ENCODE data around the gene PCNT. TPM values are rescaled to one million over a fixed set of nuclear protein-coding genes. Genes with fewer than 3 reads are reported as not detected.

The PCNT gene
- total RNA-seq, 2 experiments from 2014 or later, result 46.2 to 46.6 TPM

GRCh38 chr21:46412521-46413364 lies 88.8 kb downstream of the PCNT start:
- no peak for TF ChIP-seq CTCF (IDR thresholded peaks at IDR 0.05)
- no peak overlapping the region for H3K4me3 Mint-ChIP-seq
- POLR2A ChIA-PET, result interaction anchor here (0.7 kb wide), 1 partner anchor 418 kb away, joined by 3 read pairs; no protein-coding TSS in a partner anchor
- H3K9me3 Mint-ChIP-seq, result no peaks in the 10 kb centered on the region
- intact Hi-C loops (cut with micrococcal nuclease), result no loop called here
- peaks cover 18% of the 10 kb centered on the region for H3K36me3 Mint-ChIP-seq (ENCODE audit: low read depth)
- ATAC-seq (no peak), DNase-seq (no peak)
- H3K27me3 Mint-ChIP-seq, result no peaks in the 10 kb centered on the region
- H3K27ac Mint-ChIP-seq, result no peak overlapping the region
- no peaks in the 10 kb centered on the region for H3K4me1 Mint-ChIP-seq (ENCODE audit: low read depth)
- CTCF ChIA-PET, result interaction anchor here (0.9 to 1.3 kb wide), 2 partner anchors 11 to 13 kb away, joined by 3 to 4 read pairs; no protein-coding TSS in a partner anchor

DNA sequence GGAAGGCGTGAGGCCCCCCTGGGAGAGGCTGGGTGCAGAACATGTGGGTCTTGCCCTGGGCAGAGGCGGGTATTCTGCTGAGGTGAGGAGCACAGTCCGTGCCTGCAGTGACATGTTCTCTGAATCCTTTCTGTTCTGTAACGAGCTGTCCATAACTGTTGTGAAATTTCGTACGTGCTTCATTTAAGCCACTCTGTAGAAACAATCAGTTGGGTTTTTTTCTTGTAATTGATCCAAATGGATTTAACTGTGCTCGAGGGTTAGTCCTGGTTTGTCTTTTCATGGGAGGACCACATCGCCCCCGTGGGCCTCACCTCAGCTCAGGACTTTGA lies 89.4 kb downstream of the PCNT start:
- TF ChIP-seq CTCF (IDR thresholded peaks at IDR 0.05), result no peak
- H3K27me3 Mint-ChIP-seq, result no peaks in the 10 kb centered on the region
- no peaks in the 10 kb centered on the region for H3K9me3 Mint-ChIP-seq
- CTCF ChIA-PET, result interaction anchor here (1.3 kb wide), 1 partner anchor 11 kb away, joined by 4 read pairs; no protein-coding TSS in a partner anchor
- no peak overlapping the region for H3K27ac Mint-ChIP-seq
- ATAC-seq, result no peak
- no peak overlapping the region for H3K4me3 Mint-ChIP-seq
- intact Hi-C loops (cut with micrococcal nuclease), result no loop called here
- peaks cover 19% of the 10 kb centered on the region for H3K36me3 Mint-ChIP-seq (ENCODE audit: low read depth)
- no peaks in the 10 kb centered on the region for H3K4me1 Mint-ChIP-seq (ENCODE audit: low read depth)
- no peak for DNase-seq
- POLR2A ChIA-PET, result interaction anchor here (0.7 kb wide), 1 partner anchor 419 kb away, joined by 3 read pairs; no protein-coding TSS in a partner anchor

- Mint-ChIP-seq H3K36me3 (ENCODE audit: low read depth) (peaks cover 25% of the 10 kb centered on the region), H3K4me3 (no peak overlapping the region), H3K4me1 (ENCODE audit: low read depth) (no peaks in the 10 kb centered on the region), H3K27me3 (no peaks in the 10 kb centered on the region), H3K9me3 (no peaks in the 10 kb centered on the region), H3K27ac (no peak overlapping the region)
- ATAC-seq, result no peak
- no peak for DNase-seq
- ChIA-PET POLR2A (no interaction called here), CTCF (no interaction called here)
- no peak for TF ChIP-seq CTCF (IDR thresholded peaks at IDR 0.05)
- intact Hi-C loops (cut with micrococcal nuclease), result no loop called here
Measured at GRCh38 chr21:46414965-46415275, 91.0 kb downstream of the PCNT start.

- TF ChIP-seq CTCF (IDR thresholded peaks at IDR 0.05), result no peak
- Mint-ChIP-seq H3K9me3 (no peaks in the 10 kb centered on the region), H3K27me3 (no peaks in the 10 kb centered on the region), H3K36me3 (ENCODE audit: low read depth) (peaks cover 19% of the 10 kb centered on the region), H3K4me3 (no peak overlapping the region), H3K27ac (no peak overlapping the region), H3K4me1 (ENCODE audit: low read depth) (no peaks in the 10 kb centered on the region)
- intact Hi-C loops (cut with micrococcal nuclease), result no loop called here
- CTCF ChIA-PET, result no interaction called here
- POLR2A ChIA-PET, result no interaction called here
- no peak for DNase-seq
- no peak for ATAC-seq
Measured at GRCh38 chr21:46416551-46416950, 92.6 kb downstream of the PCNT start.

GRCh38 chr21:46418265-46418946 lies 94.5 kb downstream of the PCNT start:
- no peaks in the 10 kb centered on the region for H3K9me3 Mint-ChIP-seq
- no peak overlapping the region for H3K27ac Mint-ChIP-seq
- H3K36me3 Mint-ChIP-seq (ENCODE audit: low read depth), result peaks cover 20% of the 10 kb centered on the region
- POLR2A ChIA-PET, result interaction anchor here (0.7 kb wide), 1 partner anchor 216 kb away, joined by 3 read pairs; no protein-coding TSS in a partner anchor
- DNase-seq (no peak), ATAC-seq (no peak)
- no peaks in the 10 kb centered on the region for H3K27me3 Mint-ChIP-seq
- no peak for TF ChIP-seq CTCF (IDR thresholded peaks at IDR 0.05)
- H3K4me3 Mint-ChIP-seq, result no peak overlapping the region
- H3K4me1 Mint-ChIP-seq (ENCODE audit: low read depth), result peaks cover 7% of the 10 kb centered on the region
- intact Hi-C loops (cut with micrococcal nuclease), result no loop called here
- CTCF ChIA-PET, result no interaction called here
